Neural cell (in vitro differentiated cells): ENCODE results near the gene LACRT. TPM values are rescaled to one million over a fixed set of nuclear protein-coding genes. Genes with fewer than 3 reads are reported as not detected.

Experiments
- H2AFZ ChIP-seq: fragments of 200-600, 300-800 bp; sonication (generic), shearing (Covaris generic); 2 replicates; pipeline ENCODE4 v1.6.0; 2014; ENCODE audit warnings: low read depth, mild to moderate bottlenecking, antibody characterized with exemption, low read length, moderate library complexity
- H3F3A ChIP-seq: fragments of 200-600 bp; shearing (Covaris generic); 2 replicates; pipeline ENCODE4 v1.6.1; 2016; ENCODE audit warnings: mild to moderate bottlenecking, moderate library complexity, mixed read lengths, antibody characterized with exemption, low read length; ENCODE audit not compliant: insufficient read depth, poor library complexity, severe bottlenecking
- H3K27ac ChIP-seq: fragments of 200-600, 300-800 bp; sonication (generic), shearing (Covaris generic); 2 replicates; pipeline ENCODE4 v1.5.1; 2014; ENCODE audit warnings: mild to moderate bottlenecking, low read length, moderate library complexity
- H3K27me3 ChIP-seq: fragments of 300-800, 200-600 bp; sonication (generic), shearing (Covaris generic); 2 replicates; pipeline ENCODE4 v1.6.0; 2014; ENCODE audit warnings: mild to moderate bottlenecking, low read depth, low read length, moderate library complexity; ENCODE audit not compliant: insufficient read depth
- H3K36me3 ChIP-seq: fragments of 300-800, 200-600 bp; sonication (generic), shearing (Covaris generic); 2 replicates; pipeline ENCODE4 v1.5.1; 2014; ENCODE audit warnings: mild to moderate bottlenecking, antibody characterized with exemption, low read length, moderate library complexity; ENCODE audit not compliant: insufficient read depth
- H3K4me2 ChIP-seq: fragments of 300-800, 200-600 bp; sonication (generic), shearing (Covaris generic); 2 replicates; pipeline ENCODE4 v1.6.0; 2014; ENCODE audit warnings: mild to moderate bottlenecking, low read length
- H3K4me3 ChIP-seq: fragments of 300-800, 200-600 bp; sonication (generic), shearing (Covaris generic); 2 replicates; pipeline ENCODE4 v1.5.1; 2014; ENCODE audit warnings: mild to moderate bottlenecking, low read length, moderate library complexity
- H3K79me2 ChIP-seq: fragments of 200-600 bp; shearing (Covaris generic); replicated peaks from 2 replicates; pipeline ENCODE4 v1.6.0; 2014; ENCODE audit warnings: mild to moderate bottlenecking, low read length, moderate library complexity; ENCODE audit not compliant: insufficient read depth
- H3K9ac ChIP-seq: fragments of 300-800, 200-600 bp; sonication (generic), shearing (Covaris generic); 2 replicates; pipeline ENCODE4 v1.6.1; 2016; ENCODE audit warnings: mild to moderate bottlenecking, low read length, mixed read lengths
- H3K9me2 ChIP-seq: fragments of 200-600 bp; shearing (Covaris generic); 2 replicates; pipeline ENCODE4 v1.6.1; 2016; ENCODE audit warnings: mild to moderate bottlenecking, low read length, mixed read lengths; ENCODE audit not compliant: insufficient read depth
- H3K9me3 ChIP-seq: fragments of 200-600, 300-800 bp; sonication (generic), shearing (Covaris generic); 2 replicates; pipeline ENCODE4 v1.6.1; 2016; ENCODE audit warnings: mild to moderate bottlenecking, mixed run types, low read length, moderate library complexity, mixed read lengths
- H4K20me1 ChIP-seq: fragments of 200-600 bp; shearing (Covaris generic); 2 replicates; pipeline ENCODE4 v1.6.1; 2016; ENCODE audit warnings: mild to moderate bottlenecking, mixed run types; ENCODE audit not compliant: insufficient read depth
- EP300 ChIP-seq: fragments of 450-650 bp; conservative IDR thresholded peaks from 2 replicates; pipeline ENCODE4 v1.6.1; 2014; ENCODE audit warnings: antibody characterized with exemption, mild to moderate bottlenecking, moderate library complexity; ENCODE audit not compliant: poor library complexity, severe bottlenecking
- EZH2 ChIP-seq: fragments of 200-600, 300-800 bp; shearing (Covaris generic), sonication (generic); IDR thresholded peaks from 2 replicates; pipeline ENCODE4 v1.6.1; 2014; ENCODE audit warnings: antibody characterized with exemption, low read length, borderline replicate concordance, mild to moderate bottlenecking; ENCODE audit not compliant: insufficient read depth, poor library complexity, severe bottlenecking
- MXI1 ChIP-seq: fragments of 450-650 bp; conservative IDR thresholded peaks from 2 replicates; pipeline ENCODE4 v1.6.1; 2014; ENCODE audit warnings: antibody characterized with exemption, mild to moderate bottlenecking; ENCODE audit not compliant: poor library complexity, severe bottlenecking
- POLR2AphosphoS5 ChIP-seq: IDR thresholded peaks from 2 replicates; pipeline ENCODE4 v1.6.1; 2012
- RAD21 ChIP-seq: fragments of 450-650 bp; conservative IDR thresholded peaks from 2 replicates; pipeline ENCODE4 v1.6.1; 2014; ENCODE audit warnings: antibody characterized with exemption, mild to moderate bottlenecking, moderate library complexity
- REST ChIP-seq: IDR thresholded peaks from 2 replicates; pipeline ENCODE4 v1.6.1; 2012; ENCODE audit warnings: borderline replicate concordance
- SMC3 ChIP-seq: fragments of 450-650 bp; conservative IDR thresholded peaks from 2 replicates; pipeline ENCODE4 v1.6.1; 2014; ENCODE audit warnings: antibody characterized with exemption, mild to moderate bottlenecking, moderate library complexity; ENCODE audit not compliant: poor library complexity
- TAF1 ChIP-seq: IDR thresholded peaks from 2 replicates; pipeline ENCODE4 v1.6.1; 2012; ENCODE audit warnings: low read depth
- polyA plus RNA-seq: library from polyadenylated mRNA; depleted of rRNA; stranded (reverse); fragments of >200 nt; gene quantifications from 2 replicates; pipeline ENCODE4 v1.2.3, GENCODE V29; 2014
- TF ChIP-seq, protein P1 (sequence below): fragments of 450-650 bp; IDR thresholded peaks from 2 replicates; pipeline ENCODE4 v1.5.1; 2014; ENCODE audit warnings: antibody characterized with exemption, mild to moderate bottlenecking, moderate library complexity; ENCODE audit not compliant: poor library complexity, severe bottlenecking

LACRT gene
- polyA plus RNA-seq, 1 donor from 2014 or later: not detected

- H3K79me2 ChIP-seq: no peaks in the 10 kb centered on the region
- peak within 1 kb of the TSS; percentile 82 for H3K9ac ChIP-seq
- H3K4me3 ChIP-seq: peak within 1 kb of the TSS; percentile 94
- H4K20me1 ChIP-seq: no peaks in the 10 kb centered on the region
- TF ChIP-seq, protein P1, sequence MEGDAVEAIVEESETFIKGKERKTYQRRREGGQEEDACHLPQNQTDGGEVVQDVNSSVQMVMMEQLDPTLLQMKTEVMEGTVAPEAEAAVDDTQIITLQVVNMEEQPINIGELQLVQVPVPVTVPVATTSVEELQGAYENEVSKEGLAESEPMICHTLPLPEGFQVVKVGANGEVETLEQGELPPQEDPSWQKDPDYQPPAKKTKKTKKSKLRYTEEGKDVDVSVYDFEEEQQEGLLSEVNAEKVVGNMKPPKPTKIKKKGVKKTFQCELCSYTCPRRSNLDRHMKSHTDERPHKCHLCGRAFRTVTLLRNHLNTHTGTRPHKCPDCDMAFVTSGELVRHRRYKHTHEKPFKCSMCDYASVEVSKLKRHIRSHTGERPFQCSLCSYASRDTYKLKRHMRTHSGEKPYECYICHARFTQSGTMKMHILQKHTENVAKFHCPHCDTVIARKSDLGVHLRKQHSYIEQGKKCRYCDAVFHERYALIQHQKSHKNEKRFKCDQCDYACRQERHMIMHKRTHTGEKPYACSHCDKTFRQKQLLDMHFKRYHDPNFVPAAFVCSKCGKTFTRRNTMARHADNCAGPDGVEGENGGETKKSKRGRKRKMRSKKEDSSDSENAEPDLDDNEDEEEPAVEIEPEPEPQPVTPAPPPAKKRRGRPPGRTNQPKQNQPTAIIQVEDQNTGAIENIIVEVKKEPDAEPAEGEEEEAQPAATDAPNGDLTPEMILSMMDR: peak; percentile 29
- TF ChIP-seq EZH2: no peak
- no peak for TF ChIP-seq SMC3
- peak; percentile 43 for TF ChIP-seq POLR2AphosphoS5
- TF ChIP-seq EP300: peak; percentile 8
- TF ChIP-seq REST: no peak
- peak within 1 kb of the TSS; percentile 88 for H3K4me2 ChIP-seq
- peak within 1 kb of the TSS; percentile 51 for H2AFZ ChIP-seq
- H3K36me3 ChIP-seq: no peaks in the 10 kb centered on the region
- H3K27ac ChIP-seq: peak within 1 kb of the TSS; percentile 44
- no peaks in the 10 kb centered on the region for H3K9me3 ChIP-seq
- no peaks in the 10 kb centered on the region for H3F3A ChIP-seq
- H3K27me3 ChIP-seq: no peaks in the 10 kb centered on the region
- no peaks in the 10 kb centered on the region for H3K9me2 ChIP-seq
Observed at GRCh38 chr12:54588110-54588889, 46.4 kb downstream of the LACRT start, which contains the start of gene PPP1R1A. Gene PPP1R1A (minus strand): TSS chr12:54588659. CDS start chr12:54588488, 171 bp downstream.

- TF ChIP-seq POLR2AphosphoS5 (no peak), REST (no peak), SMC3 (no peak), TAF1 (no peak), EP300 (no peak), RAD21 (no peak), EZH2 (no peak), MXI1 (no peak)
- TF ChIP-seq, protein P1: no peak
- H3F3A ChIP-seq: no peaks in the 10 kb centered on the region
- no peaks in the 10 kb centered on the region for H3K9me3 ChIP-seq
- peak overlapping the region; percentile 88 for H3K4me2 ChIP-seq
- H2AFZ ChIP-seq: peak overlapping the region; percentile 51
- peak overlapping the region; percentile 44 for H3K27ac ChIP-seq
- no peaks in the 10 kb centered on the region for H3K27me3 ChIP-seq
- H3K79me2 ChIP-seq: no peaks in the 10 kb centered on the region
- peak overlapping the region; percentile 82 for H3K9ac ChIP-seq
- H3K9me2 ChIP-seq: no peaks in the 10 kb centered on the region
- peak overlapping the region; percentile 94 for H3K4me3 ChIP-seq
- H4K20me1 ChIP-seq: no peaks in the 10 kb centered on the region
- no peaks in the 10 kb centered on the region for H3K36me3 ChIP-seq
Observed at GRCh38 chr12:54587315-54587873, 47.3 kb downstream of the LACRT start.
